AG08395 (cell line): ENCODE measurements around the gene OR2A14.
"Not testable (repeated sequence)": the region's sequence is repeated elsewhere in the genome, so short reads cannot be mapped to it uniquely, and the experiment has no call there.

Source experiments
- DNase-seq: peaks from one replicate; pipeline ENCODE4 v3.0.0; 2012; ENCODE audit warnings: mixed read lengths, low spot score

OR2A14 gene, protein sequence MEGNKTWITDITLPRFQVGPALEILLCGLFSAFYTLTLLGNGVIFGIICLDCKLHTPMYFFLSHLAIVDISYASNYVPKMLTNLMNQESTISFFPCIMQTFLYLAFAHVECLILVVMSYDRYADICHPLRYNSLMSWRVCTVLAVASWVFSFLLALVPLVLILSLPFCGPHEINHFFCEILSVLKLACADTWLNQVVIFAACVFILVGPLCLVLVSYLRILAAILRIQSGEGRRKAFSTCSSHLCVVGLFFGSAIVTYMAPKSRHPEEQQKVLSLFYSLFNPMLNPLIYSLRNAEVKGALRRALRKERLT

DNA sequence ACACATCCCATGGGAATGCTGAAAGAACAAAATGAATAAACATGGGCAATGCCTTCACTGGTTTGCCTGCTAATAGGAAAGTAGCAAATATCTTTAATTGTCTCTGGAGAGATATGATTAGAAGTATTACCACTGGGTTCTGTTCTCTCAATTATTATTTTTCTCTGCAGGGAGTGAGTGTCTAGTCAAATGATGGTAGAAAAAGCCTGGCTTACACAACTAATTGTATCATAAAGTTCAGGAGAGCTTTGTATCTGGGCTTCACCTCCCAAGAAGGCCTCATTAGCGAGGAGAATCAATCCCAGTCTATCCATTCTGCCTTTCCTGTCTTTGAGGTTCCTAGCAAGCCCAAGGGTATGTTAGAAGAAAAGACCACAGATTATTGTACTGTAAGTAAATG is at the start of gene OR2A14:
TSS of gene OR2A14 (plus strand) at position 301 of the 400 bp plus-strand sequence. CDS start 5,937 bp downstream, outside the sequence.
- DNase-seq, result no peak

DNA sequence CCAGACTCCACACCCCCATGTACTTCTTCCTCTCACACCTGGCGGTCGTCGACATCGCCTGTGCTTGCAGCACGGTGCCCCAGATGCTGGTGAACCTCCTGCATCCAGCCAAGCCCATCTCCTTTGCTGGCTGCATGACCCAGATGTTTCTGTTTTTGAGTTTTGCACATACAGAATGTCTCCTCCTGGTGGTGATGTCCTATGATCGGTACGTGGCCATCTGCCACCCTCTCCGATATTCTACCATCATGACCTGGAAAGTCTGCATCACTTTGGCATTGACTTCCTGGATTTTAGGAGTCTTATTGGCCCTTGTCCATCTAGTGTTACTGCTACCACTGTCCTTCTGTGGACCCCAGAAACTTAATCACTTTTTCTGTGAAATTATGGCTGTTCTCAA is 48.6 kb upstream of the OR2A14 start:
- DNase-seq, result no peak

DNA sequence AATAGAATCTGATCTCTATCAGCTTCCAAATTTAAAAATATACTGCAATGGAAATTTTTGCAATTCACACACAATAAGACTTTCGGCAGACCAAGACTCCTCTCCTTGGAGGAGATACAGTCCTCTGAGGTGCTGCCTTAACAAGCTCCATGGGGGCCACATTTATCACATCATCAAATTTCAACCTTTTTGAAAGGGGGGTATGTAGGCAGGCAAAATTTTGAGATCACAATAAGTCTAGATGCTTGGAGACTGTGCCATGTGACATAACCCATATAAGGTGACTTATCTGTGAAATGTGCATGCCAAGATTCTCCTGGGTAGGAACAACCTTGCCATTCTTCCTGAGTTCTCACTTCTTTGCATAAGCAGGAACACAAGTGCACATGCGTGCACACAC is 37.0 kb upstream of the OR2A14 start, which contains the start of gene OR2A12:
TSS of gene OR2A12 (plus strand) at position 301 of the 400 bp plus-strand sequence. CDS start 8,830 bp downstream, outside the sequence.
- no peak for DNase-seq

DNA sequence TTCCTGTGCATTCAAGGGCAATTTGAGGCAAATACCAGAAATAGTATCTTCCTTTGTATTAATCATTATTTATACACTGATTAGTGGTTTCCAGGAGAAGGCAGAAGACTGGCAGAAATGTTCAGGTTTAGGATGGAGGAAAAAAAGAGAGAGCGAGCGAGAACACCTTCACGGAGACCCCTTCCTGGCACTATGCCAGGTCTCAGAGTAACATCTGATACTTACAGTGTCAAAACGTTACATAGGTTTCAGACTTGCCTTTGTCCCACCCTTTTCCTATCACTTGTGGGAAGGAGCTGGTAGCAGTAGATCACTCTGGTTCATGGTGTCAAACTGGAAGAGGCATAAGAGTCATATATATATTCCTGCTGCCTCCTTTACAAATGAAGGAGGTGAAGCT is 36.2 kb upstream of the OR2A14 start:
- DNase-seq, result no peak

DNA sequence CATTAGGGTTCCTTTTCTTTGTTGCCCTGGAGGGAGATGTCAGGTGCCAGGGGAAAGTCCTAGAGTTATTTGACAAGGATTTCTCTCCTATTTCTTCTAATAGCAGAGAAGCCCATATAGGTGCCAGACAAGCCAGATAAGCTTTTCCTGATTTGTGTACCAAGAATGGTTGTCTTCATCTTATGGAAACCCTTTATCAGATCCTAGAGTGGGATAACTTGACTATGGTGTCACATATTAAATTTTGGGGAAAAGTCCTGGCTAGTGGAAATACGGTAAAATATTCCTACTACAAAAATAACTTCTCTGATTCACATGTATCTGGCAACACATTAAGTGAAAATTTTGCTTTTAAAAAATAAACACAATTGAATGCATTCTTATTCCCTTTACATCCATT is 35.7 kb upstream of the OR2A14 start:
- no peak for DNase-seq

DNA sequence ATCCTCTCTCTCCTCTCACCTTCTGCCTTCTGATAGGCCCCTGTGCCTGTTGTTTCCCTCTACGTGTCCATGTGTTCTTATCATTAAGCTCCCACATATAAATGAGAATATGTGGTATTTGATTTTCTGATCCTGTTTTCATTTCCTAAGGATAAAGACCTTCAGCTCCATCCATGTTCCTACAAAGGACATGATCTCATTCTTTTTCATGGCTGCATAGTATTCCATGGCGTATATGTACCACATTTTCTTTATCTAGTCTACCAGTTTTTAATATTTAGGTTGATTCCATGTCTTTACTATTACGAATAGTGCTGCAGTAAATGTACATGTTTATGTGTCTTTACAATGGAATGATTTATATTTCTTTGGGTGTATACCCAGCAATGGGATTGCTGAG is 32.3 kb upstream of the OR2A14 start:
- no peak for DNase-seq

DNA sequence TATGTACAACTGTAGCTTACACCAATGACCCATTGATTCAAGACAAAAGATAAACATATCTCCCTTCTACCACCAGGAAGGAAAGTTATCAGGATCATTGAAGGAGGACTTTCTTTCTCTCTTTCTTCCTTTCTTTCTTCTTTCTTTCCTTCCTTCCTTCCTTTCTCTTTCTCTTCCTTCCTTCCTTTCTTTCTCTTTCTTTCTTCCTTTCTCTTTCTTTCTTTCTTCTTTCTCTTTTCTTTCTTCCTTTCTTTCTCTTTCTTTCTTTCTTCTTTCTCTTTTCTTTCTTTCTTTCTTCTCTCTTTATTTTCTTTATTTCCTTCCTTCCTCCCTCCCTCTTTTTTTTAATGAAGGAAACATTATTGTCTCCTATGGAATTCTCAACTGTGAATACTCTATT is 24.2 kb upstream of the OR2A14 start:
- no peak for DNase-seq

DNA sequence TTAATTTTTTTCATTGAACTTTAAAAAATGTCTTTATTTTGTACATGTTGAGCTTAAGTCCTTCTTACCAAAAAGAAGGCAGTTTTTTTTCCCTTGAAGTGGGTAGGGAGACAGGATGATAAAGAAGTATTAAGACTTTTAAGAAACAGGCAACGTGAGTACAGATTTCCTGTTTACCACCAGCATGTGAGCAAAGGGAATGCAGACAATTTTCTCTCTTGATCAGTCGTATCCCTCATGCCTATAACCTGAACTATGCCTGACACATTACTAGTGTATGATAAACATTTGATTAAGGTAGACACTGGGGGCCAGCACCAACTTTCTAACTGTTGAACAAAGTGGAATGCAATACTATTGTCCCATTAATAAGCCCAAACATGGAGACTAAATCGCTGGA is 22.4 kb upstream of the OR2A14 start:
- no peak for DNase-seq

DNA sequence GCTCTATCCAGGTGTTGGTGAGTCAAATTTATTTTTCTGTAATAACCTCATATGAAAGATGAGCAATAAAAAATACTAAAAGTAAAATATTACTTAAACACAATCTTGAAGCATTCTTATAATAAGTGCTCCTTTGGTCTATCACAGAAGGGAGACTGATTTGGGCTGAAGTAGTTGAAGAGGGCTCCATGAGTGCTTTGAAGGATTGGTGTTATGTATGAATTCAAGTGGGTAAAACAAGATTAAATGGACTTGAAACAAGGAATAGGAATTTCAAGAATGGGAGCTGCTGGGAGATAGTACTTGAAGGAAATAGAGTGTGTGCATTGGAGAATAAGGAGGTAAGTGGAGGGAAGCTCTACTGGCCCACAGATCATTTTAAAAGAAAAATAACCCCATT is 20.9 kb upstream of the OR2A14 start:
- DNase-seq, result no peak

DNA sequence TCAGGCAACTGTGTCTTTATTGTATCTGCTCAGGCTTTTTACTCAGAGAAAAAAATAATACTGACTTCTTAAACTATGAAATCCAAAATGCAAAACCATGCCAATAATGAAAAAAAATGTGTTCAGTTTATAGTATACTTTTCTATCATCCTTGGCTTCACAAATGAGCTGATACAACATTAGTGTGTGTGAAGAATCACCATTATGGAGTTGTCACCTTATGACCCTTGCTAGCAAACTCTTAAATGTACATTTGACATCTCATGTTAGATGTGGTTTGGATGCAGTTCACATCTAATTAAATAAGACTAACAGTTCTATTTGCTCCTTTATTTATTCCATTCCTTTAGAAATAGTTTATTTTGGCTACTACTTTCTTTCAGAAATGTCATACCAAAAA is 17.8 kb upstream of the OR2A14 start:
- no peak for DNase-seq

DNA sequence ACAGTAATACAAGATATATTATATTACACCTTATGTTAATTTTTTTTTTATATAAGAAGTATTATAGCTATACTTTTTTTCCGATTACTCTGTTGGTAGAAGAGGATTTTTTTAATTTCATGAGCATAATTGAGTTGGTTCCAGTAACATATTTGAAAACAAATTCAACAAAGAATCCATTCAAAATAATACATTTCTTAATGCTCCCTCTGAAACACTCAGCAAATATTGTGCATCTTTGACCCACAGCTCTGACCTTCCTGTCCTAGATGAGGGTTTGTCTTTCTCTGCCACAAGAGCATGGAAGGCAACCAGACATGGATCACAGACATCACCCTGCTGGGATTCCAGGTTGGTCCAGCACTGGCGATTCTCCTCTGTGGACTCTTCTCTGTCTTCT is 13.7 kb upstream of the OR2A14 start, which contains the start of gene OR2A2:
TSS of gene OR2A2 (plus strand) at position 301 of the 400 bp plus-strand sequence. CDS start at position 301, 0 bp downstream.
- DNase-seq, result no peak

DNA sequence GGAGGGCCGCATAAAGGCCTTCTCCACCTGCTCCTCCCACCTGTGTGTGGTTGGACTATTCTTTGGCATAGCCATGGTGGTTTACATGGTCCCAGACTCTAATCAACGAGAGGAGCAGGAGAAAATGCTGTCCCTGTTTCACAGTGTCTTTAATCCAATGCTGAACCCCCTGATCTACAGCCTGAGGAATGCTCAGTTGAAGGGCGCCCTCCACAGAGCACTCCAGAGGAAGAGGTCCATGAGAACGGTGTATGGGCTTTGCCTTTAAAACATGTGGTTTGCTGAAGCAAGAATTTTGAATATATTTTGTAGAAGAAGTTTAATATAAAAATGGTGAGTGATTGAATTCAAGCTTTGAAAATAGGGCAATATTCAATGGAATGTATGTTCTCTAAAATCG is 12.7 kb upstream of the OR2A14 start:
- no peak for DNase-seq

DNA sequence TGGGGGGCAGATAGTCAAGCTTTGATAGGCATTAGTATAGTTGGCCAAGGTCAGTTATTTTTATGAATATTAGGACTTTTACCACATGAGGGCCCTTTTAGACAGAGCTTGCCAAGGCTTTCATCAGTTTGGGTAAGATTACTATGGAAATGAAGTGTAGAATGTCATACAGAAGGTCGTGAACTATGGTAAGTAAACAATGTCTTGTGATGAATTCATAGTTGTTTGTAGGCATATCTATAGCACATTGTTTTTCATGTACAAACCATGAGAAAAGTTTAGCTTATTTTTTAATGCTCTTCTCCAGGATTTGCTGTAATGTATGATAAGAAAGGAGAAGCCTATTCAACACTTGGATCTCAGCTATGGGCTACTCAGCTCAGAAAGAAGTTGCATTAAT is 9.3 kb upstream of the OR2A14 start:
- DNase-seq, result no peak

DNA sequence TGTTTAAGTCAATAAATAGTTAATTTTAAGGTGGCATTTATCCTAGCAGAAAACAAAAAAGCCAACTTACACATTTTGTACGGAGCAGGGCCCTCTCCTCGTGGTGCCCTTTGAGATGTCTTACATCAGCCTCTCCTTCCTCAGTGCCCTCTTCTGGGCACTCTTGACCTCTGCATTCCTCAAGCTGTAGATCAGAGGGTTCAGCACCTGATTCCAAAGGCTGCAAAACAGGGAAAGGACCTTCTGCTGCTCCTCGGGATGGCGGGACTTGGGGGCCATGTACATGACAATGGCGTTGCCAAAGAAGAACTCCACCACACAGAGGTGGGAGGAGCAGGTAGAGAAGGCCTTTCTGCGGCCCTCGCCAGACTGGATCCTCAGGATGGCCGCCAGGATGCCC is 4.6 kb upstream of the OR2A14 start:
- DNase-seq, result no peak

DNA sequence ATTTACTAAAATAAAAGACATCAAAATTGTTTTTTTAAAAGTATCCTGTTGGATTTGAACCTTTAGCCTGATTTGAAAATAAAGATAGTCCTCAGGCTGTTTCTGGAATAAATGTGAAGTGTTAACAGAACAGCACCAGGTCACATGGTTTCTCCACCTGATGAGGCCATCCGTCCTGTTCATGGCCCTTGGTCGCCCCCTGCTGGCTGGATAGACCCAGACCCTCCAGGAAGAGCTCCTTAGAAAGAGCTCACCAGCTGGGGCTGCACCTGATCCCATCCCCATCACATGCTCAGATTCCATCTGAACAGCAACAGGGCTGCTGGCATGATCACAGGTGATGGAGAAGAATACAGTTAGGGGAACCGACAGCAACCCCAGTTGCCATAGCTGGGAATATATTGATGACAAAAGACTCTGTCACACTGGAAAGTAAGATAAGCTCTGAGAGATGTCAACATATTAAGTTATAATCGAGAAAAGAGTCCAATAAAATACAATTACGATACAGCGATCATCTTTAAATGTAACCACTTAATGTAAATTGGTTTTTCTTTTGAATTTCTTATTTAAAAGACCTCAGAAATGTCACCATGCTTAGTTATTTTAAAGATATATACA is 4.8 kb downstream of the OR2A14 start:
- DNase-seq, result peak; percentile 82

DNA sequence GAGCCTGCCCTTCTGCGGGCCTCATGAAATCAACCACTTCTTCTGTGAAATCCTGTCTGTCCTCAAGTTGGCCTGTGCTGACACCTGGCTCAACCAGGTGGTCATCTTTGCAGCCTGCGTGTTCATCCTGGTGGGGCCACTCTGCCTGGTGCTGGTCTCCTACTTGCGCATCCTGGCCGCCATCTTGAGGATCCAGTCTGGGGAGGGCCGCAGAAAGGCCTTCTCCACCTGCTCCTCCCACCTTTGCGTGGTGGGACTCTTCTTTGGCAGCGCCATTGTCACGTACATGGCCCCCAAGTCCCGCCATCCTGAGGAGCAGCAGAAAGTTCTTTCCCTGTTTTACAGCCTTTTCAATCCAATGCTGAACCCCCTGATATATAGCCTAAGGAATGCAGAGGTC is 6.6 kb downstream of the OR2A14 start:
- DNase-seq, result not testable (repeated sequence)

DNA sequence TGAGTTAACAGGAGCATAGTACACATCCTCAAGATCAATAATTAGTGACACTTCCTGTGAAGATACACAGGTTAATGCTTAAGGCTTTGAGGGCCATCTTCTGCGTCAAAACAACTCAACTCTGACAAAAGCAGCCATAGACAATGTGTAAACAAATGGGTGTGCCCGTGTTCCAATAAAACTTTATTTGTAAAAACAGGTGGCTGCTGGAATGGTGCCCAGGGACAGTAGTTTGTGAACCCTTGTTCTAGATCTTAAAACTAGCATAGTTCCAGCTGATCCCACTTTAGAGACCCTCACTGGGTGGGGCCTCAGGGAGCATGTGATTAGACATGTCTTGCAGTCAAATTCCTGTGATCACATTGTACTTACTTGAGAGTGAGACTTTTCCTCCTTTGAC is 7.8 kb downstream of the OR2A14 start:
- DNase-seq, result no peak

DNA sequence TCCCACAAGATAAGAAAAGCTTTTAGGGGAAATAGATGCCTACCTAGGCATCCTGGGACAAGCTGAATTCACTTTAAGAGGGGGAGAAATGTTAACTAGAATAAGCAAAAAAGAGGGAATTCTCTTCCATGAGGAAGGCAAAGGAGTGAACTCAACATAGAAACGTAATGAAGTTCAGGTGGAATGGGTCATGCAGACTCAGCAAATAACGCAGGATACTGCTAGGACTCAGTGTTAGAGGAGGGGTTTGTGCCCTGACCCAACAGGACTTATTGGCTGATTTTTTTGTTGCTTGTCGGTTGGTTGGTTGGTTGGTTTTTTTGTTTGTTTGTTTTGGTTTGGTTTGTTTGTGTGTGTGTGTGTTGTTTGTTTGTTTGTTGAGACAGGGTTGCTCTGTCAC is 9.3 kb downstream of the OR2A14 start:
- DNase-seq, result no peak

DNA sequence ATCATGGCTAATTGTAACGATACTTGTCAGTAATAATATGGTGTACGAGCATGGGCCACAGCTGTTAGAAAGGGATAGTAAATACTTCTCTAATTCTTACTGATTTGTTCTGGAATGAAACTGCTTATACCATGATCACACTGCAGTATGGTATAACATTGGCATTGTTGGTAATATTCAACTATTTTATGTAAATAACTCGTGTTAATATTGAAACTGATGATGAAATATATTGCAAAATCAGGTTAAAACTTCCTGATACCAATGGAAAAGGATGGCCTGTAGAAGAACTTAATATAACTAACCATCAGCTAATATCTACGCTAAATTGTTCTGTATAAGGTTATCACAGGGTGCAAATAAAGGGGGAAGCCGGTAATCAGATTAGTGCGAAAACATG is 10.3 kb downstream of the OR2A14 start:
- no peak for DNase-seq

DNA sequence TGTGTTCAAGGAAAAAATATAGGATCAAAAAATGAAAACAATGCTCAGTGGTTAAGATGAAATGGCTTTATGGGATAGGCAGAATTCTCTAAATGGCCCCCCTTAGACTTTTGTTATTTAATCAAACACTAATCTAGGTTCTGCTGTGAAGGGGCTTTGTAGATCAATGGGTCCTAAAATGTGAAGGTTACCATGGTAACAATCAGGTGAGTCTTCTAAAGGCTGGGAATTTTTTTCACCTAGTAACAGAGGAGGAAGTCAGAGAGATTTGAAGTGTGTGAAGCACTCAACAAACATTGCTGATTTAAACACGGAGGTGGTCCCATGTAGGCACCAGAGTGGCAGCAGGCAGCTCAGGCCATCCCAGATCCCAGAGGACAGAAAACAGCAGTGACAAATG is 11.1 kb downstream of the OR2A14 start:
- DNase-seq, result no peak

DNA sequence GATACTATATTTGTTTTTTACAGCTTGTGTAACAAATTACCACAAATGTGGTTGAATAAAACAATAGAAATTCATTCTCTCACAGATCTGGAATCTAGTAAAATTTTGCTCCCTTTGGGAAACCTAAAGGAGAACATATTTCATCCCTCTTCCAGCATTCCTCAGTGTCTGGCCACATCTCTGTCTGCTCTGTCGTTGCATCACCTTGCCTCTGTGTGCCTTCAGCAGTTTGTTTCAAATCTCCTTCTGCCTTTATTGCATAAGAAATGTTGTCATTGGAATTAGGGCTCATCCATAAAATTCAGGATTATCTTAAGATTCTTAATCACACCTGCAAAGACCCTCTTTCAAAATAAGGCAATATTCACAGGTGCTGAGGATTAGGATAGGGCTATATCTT is 14.5 kb downstream of the OR2A14 start:
- DNase-seq, result no peak

DNA sequence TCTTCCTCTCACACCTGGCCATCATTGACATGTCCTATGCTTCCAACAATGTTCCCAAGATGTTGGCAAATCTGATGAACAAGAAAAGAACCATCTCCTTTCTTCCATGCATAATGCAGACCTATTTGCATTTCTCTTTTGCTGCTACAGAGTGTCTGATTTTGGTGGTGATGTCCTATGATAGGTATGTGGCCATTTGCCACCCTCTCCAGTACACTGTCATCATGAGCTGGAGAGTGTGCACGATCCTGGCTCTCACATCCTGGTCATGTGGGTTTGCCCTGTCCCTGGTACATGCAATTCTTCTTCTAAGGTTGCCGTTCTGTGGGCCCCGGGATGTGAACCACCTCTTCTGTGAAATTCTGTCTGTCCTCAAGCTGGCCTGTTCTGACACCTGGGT is 19.2 kb downstream of the OR2A14 start:
- no peak for DNase-seq

DNA sequence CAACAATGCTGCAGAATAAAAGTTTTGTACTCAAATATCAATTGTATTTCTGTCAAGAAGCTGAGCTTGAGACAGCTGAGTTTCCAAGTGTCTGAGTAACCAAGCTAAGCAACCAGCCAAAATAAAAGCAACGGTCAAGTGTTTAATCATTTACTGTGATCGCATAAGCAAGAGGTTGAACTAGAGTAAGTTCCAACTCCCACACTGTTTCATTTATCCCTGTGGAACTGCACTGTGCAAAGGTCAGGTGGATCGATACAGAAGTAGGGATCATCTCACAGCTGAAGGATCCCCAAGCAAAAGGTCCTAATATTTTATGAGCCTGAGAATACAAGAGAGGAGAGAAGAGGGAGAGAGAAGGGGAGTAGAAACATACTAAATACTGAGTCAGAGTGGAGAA is 21.4 kb downstream of the OR2A14 start:
- no peak for DNase-seq
